HG02870 (cell line): Measurements from ENCODE around the gene STMN3.
A peak's percentile ranks its signal among the peaks of the same experiment; 100 is the strongest.
"Not testable (repeated sequence)": the region's sequence is repeated elsewhere in the genome, so short reads cannot be mapped to it uniquely, and the experiment has no call there.

Source experiments
- ATAC-seq: cut with Tn5 transposase; IDR thresholded peaks from one replicate; pipeline ENCODE4 v1.9.1; 2021; ENCODE audit warnings: mild to moderate bottlenecking, moderate library complexity; ENCODE audit not compliant: unreplicated experiment

Gene STMN3

GRCh38 chr20:63678667-63679465, 25.6 kb upstream of the STMN3 start:
- ATAC-seq: no peak

- ATAC-seq: no peak
These were observed 24.8 kb upstream of the STMN3 start for GRCh38 chr20:63678071-63678470.

- ATAC-seq: no peak
These were observed 22.6 kb upstream of the STMN3 start for GRCh38 chr20:63675681-63676368.

GRCh38 chr20:63673951-63674350, 20.7 kb upstream of the STMN3 start:
- ATAC-seq: no peak

GRCh38 chr20:63672666-63673065, 19.4 kb upstream of the STMN3 start:
- ATAC-seq: no peak

- not testable (repeated sequence) for ATAC-seq
These were observed 18.5 kb upstream of the STMN3 start for GRCh38 chr20:63671695-63672094.

- ATAC-seq: no peak
These were observed 15.1 kb upstream of the STMN3 start for GRCh38 chr20:63668351-63668750.

- no peak for ATAC-seq
These were observed 14.6 kb upstream of the STMN3 start for GRCh38 chr20:63667858-63668257.

GRCh38 chr20:63665708-63666107, 12.5 kb upstream of the STMN3 start:
- ATAC-seq: no peak

- ATAC-seq: no peak
These were observed 11.8 kb upstream of the STMN3 start for GRCh38 chr20:63664861-63665594.

GRCh38 chr20:63664143-63664851, 11.1 kb upstream of the STMN3 start:
- ATAC-seq: no peak

- no peak for ATAC-seq
These were observed 10.3 kb upstream of the STMN3 start for GRCh38 chr20:63663332-63664066.

- ATAC-seq: no peak
These were observed 9.6 kb upstream of the STMN3 start for GRCh38 chr20:63662813-63663189.

- no peak for ATAC-seq
These were observed 9.0 kb upstream of the STMN3 start for GRCh38 chr20:63661959-63662812.

GRCh38 chr20:63661108-63661507, 7.9 kb upstream of the STMN3 start:
- no peak for ATAC-seq

GRCh38 chr20:63660622-63661021, 7.4 kb upstream of the STMN3 start:
- no peak for ATAC-seq

- not testable (repeated sequence) for ATAC-seq
These were observed 7.0 kb upstream of the STMN3 start for GRCh38 chr20:63660174-63660573.

GRCh38 chr20:63659370-63659769, 6.1 kb upstream of the STMN3 start:
- no peak for ATAC-seq

GRCh38 chr20:63658749-63659187, 5.5 kb upstream of the STMN3 start:
- ATAC-seq: peak; percentile 26
